Mucosa of descending colon (tissue), 3 donors: ENCODE results near the gene WWP2. TPM values are rescaled to one million over a fixed set of nuclear protein-coding genes. Genes with fewer than 3 reads are reported as not detected.

ENCODE experiments used
- ATAC-seq: fragments of 200-7000 bp; cut with Tn5 transposase; one replicate; pipeline ENCODE4 v1.9.1; 2020; ENCODE audit warnings: mild to moderate bottlenecking, moderate library complexity
- DNase-seq, 3 donors: peaks; one replicate each; pipeline ENCODE4 v3.0.0-alpha.2; 2020
- H3K36me3 ChIP-seq: fragments of 200-600 bp; one replicate; pipeline ENCODE4 v1.8.0; 2021; ENCODE audit warnings: low read depth, mild to moderate bottlenecking
- H3K4me1 ChIP-seq: fragments of 200-600 bp; one replicate; pipeline ENCODE4 v1.8.0; 2021; ENCODE audit warnings: low read depth, mild to moderate bottlenecking
- H3K4me3 ChIP-seq: fragments of 200-600 bp; one replicate; pipeline ENCODE4 v1.8.0; 2021; ENCODE audit warnings: mild to moderate bottlenecking
- H3K9me3 ChIP-seq: fragments of 200-600 bp; one replicate; pipeline ENCODE4 v1.8.0; 2021; ENCODE audit warnings: mild to moderate bottlenecking
- intact Hi-C, 2 donors: fragments of 100-400 bp; cut with DNase I in 1 of 2; cut with micrococcal nuclease in 1 of 2; formaldehyde crosslinking; loops; one replicate each; pipeline versions ENCODE4 v1.11.0 to v1.11.1; 2022; cut with DNase I, micrococcal nuclease
- total RNA-seq, 3 donors: library from RNA; stranded (reverse); fragmentation: NEBNext Ultra II Directional in 2 of 3; extraction: Animal tissue kit (Norgen Biotek cat#: 25700) in 2 of 3; gene quantifications; one replicate each; pipeline versions ENCODE4 v1.2.1 to v1.2.4, GENCODE V29; 2021 to 2023
- TF ChIP-seq, protein P1 (sequence below): fragments of 200-600 bp; IDR thresholded peaks from one replicate; pipeline ENCODE4 v1.8.0; 2022; ENCODE audit warnings: antibody characterized with exemption, mild to moderate bottlenecking
- donor health status: DM: no; HTN: no; CAD: no; lungs with moderate emphysema.
- donor health status: DM: no; HTN: no; CAD: no.
- donor health status: DM: no; HTN: yes; CAD: no.

WWP2 gene
- total RNA-seq, 3 donors from 2014 or later: 70.2 to 110 (median 94.2) TPM

DNA sequence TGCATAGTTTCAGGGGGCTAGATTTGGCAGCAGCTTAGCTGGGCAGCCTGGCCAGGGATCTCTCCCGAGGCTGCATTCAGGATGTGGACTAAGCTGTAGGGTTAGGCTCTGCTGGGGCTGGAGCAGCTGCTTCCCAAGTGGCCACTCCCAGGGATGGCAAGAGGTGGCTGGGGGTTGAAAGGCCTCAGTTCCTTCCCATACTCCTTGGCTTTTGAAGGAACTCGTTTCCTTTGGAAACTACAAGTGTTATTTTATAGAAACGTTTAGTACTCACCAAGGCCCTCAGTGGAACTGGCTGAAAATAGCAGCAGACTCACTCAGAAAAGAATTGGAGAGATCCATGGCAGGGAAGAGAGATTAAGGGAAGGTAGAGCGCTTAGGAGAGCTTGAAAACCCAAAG is 76.4 kb downstream of the WWP2 start:
- no peaks in the 10 kb centered on the region for H3K9me3 ChIP-seq
- no peaks in the 10 kb centered on the region for H3K36me3 ChIP-seq
- H3K4me3 ChIP-seq: no peak overlapping the region
- ATAC-seq (peak; percentile 46), DNase-seq (peak in 2 of 3 donors; percentile 52 to 65)
- intact Hi-C loops: no loop called here
- peaks cover 26% of the 10 kb centered on the region for H3K4me1 ChIP-seq
- TF ChIP-seq, protein P1, sequence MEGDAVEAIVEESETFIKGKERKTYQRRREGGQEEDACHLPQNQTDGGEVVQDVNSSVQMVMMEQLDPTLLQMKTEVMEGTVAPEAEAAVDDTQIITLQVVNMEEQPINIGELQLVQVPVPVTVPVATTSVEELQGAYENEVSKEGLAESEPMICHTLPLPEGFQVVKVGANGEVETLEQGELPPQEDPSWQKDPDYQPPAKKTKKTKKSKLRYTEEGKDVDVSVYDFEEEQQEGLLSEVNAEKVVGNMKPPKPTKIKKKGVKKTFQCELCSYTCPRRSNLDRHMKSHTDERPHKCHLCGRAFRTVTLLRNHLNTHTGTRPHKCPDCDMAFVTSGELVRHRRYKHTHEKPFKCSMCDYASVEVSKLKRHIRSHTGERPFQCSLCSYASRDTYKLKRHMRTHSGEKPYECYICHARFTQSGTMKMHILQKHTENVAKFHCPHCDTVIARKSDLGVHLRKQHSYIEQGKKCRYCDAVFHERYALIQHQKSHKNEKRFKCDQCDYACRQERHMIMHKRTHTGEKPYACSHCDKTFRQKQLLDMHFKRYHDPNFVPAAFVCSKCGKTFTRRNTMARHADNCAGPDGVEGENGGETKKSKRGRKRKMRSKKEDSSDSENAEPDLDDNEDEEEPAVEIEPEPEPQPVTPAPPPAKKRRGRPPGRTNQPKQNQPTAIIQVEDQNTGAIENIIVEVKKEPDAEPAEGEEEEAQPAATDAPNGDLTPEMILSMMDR: no peak

GRCh38 chr16:69839240-69839688 is 77.1 kb downstream of the WWP2 start:
- ATAC-seq: peak; percentile 75
- no peaks in the 10 kb centered on the region for H3K36me3 ChIP-seq
- TF ChIP-seq, protein P1: no peak
- DNase-seq: peak in 2 of 3 donors; percentile 41 to 56
- H3K9me3 ChIP-seq: no peaks in the 10 kb centered on the region
- no peak overlapping the region for H3K4me3 ChIP-seq
- intact Hi-C loops: no loop called here
- H3K4me1 ChIP-seq: peaks cover 26% of the 10 kb centered on the region

DNA sequence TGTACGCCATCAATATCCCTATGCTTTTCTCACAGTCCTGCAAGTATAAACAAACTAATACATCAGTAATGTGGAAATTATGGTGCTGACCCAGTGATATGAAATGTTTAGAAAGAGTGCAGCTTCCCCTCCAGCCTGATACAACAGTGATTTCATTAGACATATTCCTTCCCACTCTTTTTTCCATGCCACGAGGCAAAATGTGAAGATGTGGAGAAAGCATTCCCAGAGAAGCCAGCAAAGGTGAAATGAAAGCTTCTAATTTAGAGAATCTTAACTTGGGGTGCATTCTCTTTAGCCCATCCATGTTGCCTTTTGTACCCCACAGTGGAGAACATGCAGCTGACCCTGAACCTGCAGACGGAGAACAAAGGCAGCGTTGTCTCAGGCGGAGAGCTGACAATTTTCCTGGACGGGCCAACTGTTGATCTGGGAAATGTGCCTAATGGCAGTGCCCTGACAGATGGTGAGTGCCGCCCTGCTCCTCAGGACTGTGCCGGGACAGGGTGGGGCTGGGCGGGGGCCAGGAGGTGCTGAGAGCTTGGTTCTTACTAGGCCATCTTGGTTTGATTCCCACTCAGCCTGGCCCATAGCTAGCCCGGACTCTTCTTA is 77.8 kb downstream of the WWP2 start:
- no peaks in the 10 kb centered on the region for H3K36me3 ChIP-seq
- TF ChIP-seq, protein P1: no peak
- intact Hi-C loops: no loop called here
- no peak overlapping the region for H3K4me3 ChIP-seq
- ATAC-seq: peak; percentile 86
- H3K9me3 ChIP-seq: no peaks in the 10 kb centered on the region
- peaks cover 26% of the 10 kb centered on the region for H3K4me1 ChIP-seq
- DNase-seq: peak; percentile 85 to 89 (median 85)

GRCh38 chr16:69840975-69841374 is 78.8 kb downstream of the WWP2 start:
- peaks cover 26% of the 10 kb centered on the region for H3K4me1 ChIP-seq
- H3K4me3 ChIP-seq: no peak overlapping the region
- no peaks in the 10 kb centered on the region for H3K9me3 ChIP-seq
- ATAC-seq (peak; percentile 58), DNase-seq (peak; percentile 69 to 82 (median 72))
- intact Hi-C loops: no loop called here
- TF ChIP-seq, protein P1: no peak
- H3K36me3 ChIP-seq: no peaks in the 10 kb centered on the region

- Histone ChIP-seq H3K4me3 (no peak overlapping the region), H3K9me3 (no peaks in the 10 kb centered on the region), H3K36me3 (no peaks in the 10 kb centered on the region), H3K4me1 (peaks cover 30% of the 10 kb centered on the region)
- DNase-seq (peak in 1 of 3 donors; percentile 6), ATAC-seq (no peak)
- intact Hi-C loops: no loop called here
- TF ChIP-seq, protein P1: no peak
These were observed 82.3 kb downstream of the WWP2 start for GRCh38 chr16:69844441-69844840.
